ENCODE results near the gene OTX2. TPM values are rescaled to one million over a fixed set of nuclear protein-coding genes. Genes with fewer than 3 reads are reported as not detected.

The OTX2 gene
- total RNA-seq, 4 donors from 2014 or later, result not detected

- in situ Hi-C loops (cut with MboI; ENCODE audit: low pct_ligation_motif_present in 1 of 4, low pct_unique_long_range_greater_than_20kb in 1 of 4, low sequenced_read_pairs in 3 of 4), result no loop called here
- Histone ChIP-seq H3K4me1 (peaks cover 5 to 25% (median 20%) of the 10 kb centered on the region in 4 donors), H3K4me3 (no peak overlapping the region), H3K9me3 (no peaks in the 10 kb centered on the region), H3K27me3 (peaks cover 100% of the 10 kb centered on the region), H3K36me3 (no peaks in the 10 kb centered on the region), H3K27ac (no peak overlapping the region)
- TF ChIP-seq POLR2A (IDR thresholded peaks at IDR 0.05), result no peak
- no peak for TF ChIP-seq CTCF (IDR thresholded peaks at IDR 0.05)
- TF ChIP-seq EP300 (IDR thresholded peaks at IDR 0.05; ENCODE audit: low read depth), result no peak
- TF ChIP-seq POLR2AphosphoS5 (IDR thresholded peaks at IDR 0.05), result no peak
- DNase-seq, result no peak
- WGBS, 2 donors (ENCODE audit: low coverage in 1 of 2), result 20% methylated on average over 4 to 5 of the region's 5 CpGs
- intact Hi-C loops (cut with DNase I; ENCODE audit: low total_unique reads), result no loop called here
Measured at GRCh38 chr14:56799343-56799645, 11.0 kb downstream of the OTX2 start.

GRCh38 chr14:56798447-56799342, 11.6 kb downstream of the OTX2 start:
- peaks cover 100% of the 10 kb centered on the region for H3K27me3 ChIP-seq

GRCh38 chr14:56797569-56798446, 12.5 kb downstream of the OTX2 start:
- 4% methylated on average over 20 of the region's 77 CpGs; no CpG with 5 or more reads in 1 of the 2 donors for WGBS, 2 donors (ENCODE audit: low coverage in 1 of 2)
- Histone ChIP-seq H3K4me3 (peak overlapping the region in 3 of 4 donors; percentile 1 to 36 (median 23)), H3K27me3 (peaks cover 100% of the 10 kb centered on the region), H3K9me3 (no peaks in the 10 kb centered on the region), H3K27ac (no peak overlapping the region), H3K36me3 (no peaks in the 10 kb centered on the region), H3K4me1 (peaks cover 5 to 27% (median 22%) of the 10 kb centered on the region in 4 donors)
- TF ChIP-seq EP300 (IDR thresholded peaks at IDR 0.05; ENCODE audit: low read depth), result no peak
- TF ChIP-seq CTCF (IDR thresholded peaks at IDR 0.05), result no peak
- TF ChIP-seq POLR2A (IDR thresholded peaks at IDR 0.05), result no peak
- no peak for TF ChIP-seq POLR2AphosphoS5 (IDR thresholded peaks at IDR 0.05)
- in situ Hi-C loops (cut with MboI; ENCODE audit: low pct_ligation_motif_present in 1 of 4, low pct_unique_long_range_greater_than_20kb in 1 of 4, low sequenced_read_pairs in 3 of 4), result no loop called here
- DNase-seq, result no peak
- intact Hi-C loops (cut with DNase I; ENCODE audit: low total_unique reads), result no loop called here

More at GRCh38 chr14:56798447-56799342, 11.6 kb downstream of the OTX2 start:
- DNase-seq, result no peak
- in situ Hi-C loops (cut with MboI; ENCODE audit: low pct_ligation_motif_present in 1 of 4, low pct_unique_long_range_greater_than_20kb in 1 of 4, low sequenced_read_pairs in 3 of 4), result no loop called here
- 22 to 26% methylated on average over 6 to 26 of the region's 41 CpGs for WGBS, 2 donors (ENCODE audit: low coverage in 1 of 2)
- Histone ChIP-seq H3K27ac (no peak overlapping the region), H3K4me3 (peak overlapping the region in 2 of 4 donors; percentile 23 to 36), H3K9me3 (no peaks in the 10 kb centered on the region), H3K4me1 (peaks cover 5 to 27% (median 22%) of the 10 kb centered on the region in 4 donors), H3K36me3 (no peaks in the 10 kb centered on the region)
- intact Hi-C loops (cut with DNase I; ENCODE audit: low total_unique reads), result no loop called here
- TF ChIP-seq CTCF (IDR thresholded peaks at IDR 0.05), result no peak
- no peak for TF ChIP-seq EP300 (IDR thresholded peaks at IDR 0.05; ENCODE audit: low read depth)
- no peak for TF ChIP-seq POLR2AphosphoS5 (IDR thresholded peaks at IDR 0.05)

- H3K27me3 ChIP-seq, result peaks cover 100% of the 10 kb centered on the region
- H3K4me1 ChIP-seq, result peaks cover 5 to 27% (median 22%) of the 10 kb centered on the region in 4 donors
- no peaks in the 10 kb centered on the region for H3K36me3 ChIP-seq
- H3K4me3 ChIP-seq, result peak overlapping the region in 1 of 4 donors; percentile 36
- no peak overlapping the region for H3K27ac ChIP-seq
- no peak for DNase-seq
- TF ChIP-seq POLR2A (IDR thresholded peaks at IDR 0.05) (no peak), EP300 (IDR thresholded peaks at IDR 0.05; ENCODE audit: low read depth) (no peak), POLR2AphosphoS5 (IDR thresholded peaks at IDR 0.05) (no peak), CTCF (IDR thresholded peaks at IDR 0.05) (no peak)
- in situ Hi-C loops (cut with MboI; ENCODE audit: low pct_ligation_motif_present in 1 of 4, low pct_unique_long_range_greater_than_20kb in 1 of 4, low sequenced_read_pairs in 3 of 4), result no loop called here
- 13% methylated on average over 23 of the region's 23 CpGs; no CpG with 5 or more reads in 1 of the 2 donors for WGBS, 2 donors (ENCODE audit: low coverage in 1 of 2)
- intact Hi-C loops (cut with DNase I; ENCODE audit: low total_unique reads), result no loop called here
- H3K9me3 ChIP-seq, result no peaks in the 10 kb centered on the region
Measured at GRCh38 chr14:56797003-56797568, 13.2 kb downstream of the OTX2 start.

Measured in transverse colon (tissue), 4 donors.